A549 (cell line): ENCODE data around the gene TTC31. TPM values are rescaled to one million over a fixed set of nuclear protein-coding genes. Genes with fewer than 3 reads are reported as not detected.

Experiments
- ATAC-seq, 2 experiments: fragments of 200-7000 bp in 1 of 2; fragments of >200 bp in 1 of 2; cut with Nextera tagmentation in 1 of 2; cut with Tn5 transposase in 1 of 2; 3 replicates each; pipeline versions ENCODE4 v1.8.0 to v1.9.1; 2018 to 2020; ENCODE audit warnings: mild to moderate bottlenecking in 1 of 2, moderate library complexity in 1 of 2
- CTCF ChIA-PET: fragments of 300-600 bp; sonication (Branson Sonifier 250); formaldehyde crosslinking; extraction: SDS; loops from one replicate; lab custom pipeline; 2021; ENCODE audit warnings: antibody characterized with exemption, inconsistent platforms; lab: Yijun Ruan, JAX
- POLR2A ChIA-PET: fragments of 350-600 bp; formaldehyde crosslinking; extraction: SDS; loops from one replicate; lab custom pipeline; 2021; ENCODE audit warnings: antibody characterized with exemption, inconsistent platforms; lab: Yijun Ruan, JAX
- DNase-seq, 2 experiments: peaks; one replicate each; pipeline versions ENCODE4 v3.0.0 to v3.0.0-alpha.2; 2011 to 2016; ENCODE audit warnings: low read depth in 1 of 2, low spot score in 1 of 2
- FAIRE-seq: peaks from 2 replicates; lab custom pipeline; 2011; peaks lifted over from hg19 to GRCh38; lab: Jason Lieb, UNC
- H3K27ac ChIP-seq, 2 experiments: fragments of >200 bp; sonication (Bioruptor Twin); formaldehyde crosslinking; 3 replicates each; pipeline ENCODE4 v1.5.1; 2016 to 2017
- H3K4me1 ChIP-seq: fragments of >200 bp; sonication (Bioruptor Twin); formaldehyde crosslinking; 3 replicates; pipeline ENCODE4 v1.6.1; 2016
- H3K4me2 ChIP-seq: fragments of >200 bp; sonication (Bioruptor Twin); formaldehyde crosslinking; 3 replicates; pipeline ENCODE4 v1.6.1; 2016
- H3K4me3 ChIP-seq: fragments of >200 bp; sonication (Bioruptor Twin); formaldehyde crosslinking; 3 replicates; pipeline ENCODE4 v1.5.1; 2016
- H3K9me3 ChIP-seq: fragments of >200 bp; sonication (Bioruptor Twin); formaldehyde crosslinking; 3 replicates; pipeline ENCODE4 v1.6.1; 2016
- CHD4 ChIP-seq: fragments of 200-600 bp; sonication (generic); IDR thresholded peaks from 2 replicates; pipeline ENCODE4 v1.6.1; 2016; ENCODE audit warnings: antibody characterized with exemption, mild to moderate bottlenecking, borderline replicate concordance
- ESRRA ChIP-seq: fragments of 150-350 bp; IDR thresholded peaks from 2 replicates; pipeline ENCODE4 v1.6.1; 2014; ENCODE audit warnings: mild to moderate bottlenecking, low read length, borderline replicate concordance
- HOXA7 ChIP-seq: fragments of 250-450 bp; sonication (Bioruptor Pico); IDR thresholded peaks from 2 replicates; pipeline ENCODE4 v1.5.0; 2020; ENCODE audit warnings: mild to moderate bottlenecking, moderate library complexity
- JUN ChIP-seq, 2 experiments: fragments of >200 bp; sonication (Bioruptor Twin); formaldehyde crosslinking; IDR thresholded peaks; 2 replicates in 1 of 2; 3 replicates in 1 of 2; pipeline ENCODE4 v1.6.1; 2016 to 2017
- KDM1A ChIP-seq: fragments of 200-600 bp; sonication (generic); IDR thresholded peaks from 2 replicates; pipeline ENCODE4 v1.6.1; 2016; ENCODE audit warnings: low read depth, mild to moderate bottlenecking
- MAZ ChIP-seq: fragments of 150-350 bp; IDR thresholded peaks from 2 replicates; pipeline ENCODE4 v1.6.1; 2014; ENCODE audit warnings: antibody characterized with exemption, low read depth, low read length, borderline replicate concordance
- MYC ChIP-seq: IDR thresholded peaks from 2 replicates; pipeline ENCODE4 v1.6.1; 2012; ENCODE audit warnings: mild to moderate bottlenecking, inconsistent platforms, low read length, improper control_type of control experiment, borderline replicate concordance
- PHF8 ChIP-seq: fragments of 200-600 bp; sonication (generic); IDR thresholded peaks from 2 replicates; pipeline ENCODE4 v1.6.1; 2016; ENCODE audit warnings: low read depth, mild to moderate bottlenecking, antibody characterized with exemption, moderate library complexity, borderline replicate concordance
- POLR2A ChIP-seq: IDR thresholded peaks from 2 replicates; pipeline ENCODE4 v1.6.1; 2012; ENCODE audit warnings: mild to moderate bottlenecking, low read length
- RAD21 ChIP-seq, 2 experiments: fragments of >200 bp in 1 of 2; sonication (Bioruptor Twin) in 1 of 2; formaldehyde crosslinking in 1 of 2; IDR thresholded peaks in 1 of 2; conservative IDR thresholded peaks in 1 of 2; 2 replicates in 1 of 2; 3 replicates in 1 of 2; pipeline ENCODE4 v1.6.1; 2012 to 2018; ENCODE audit warnings: inconsistent platforms in 1 of 2
- RFX5 ChIP-seq: fragments of 450-650 bp; IDR thresholded peaks from 2 replicates; pipeline ENCODE4 v1.7.1; 2014; ENCODE audit warnings: antibody characterized with exemption, mild to moderate bottlenecking, moderate library complexity
- SMC3 ChIP-seq: fragments of >200 bp; sonication (Bioruptor Twin); formaldehyde crosslinking; IDR thresholded peaks from 3 replicates; pipeline ENCODE4 v1.6.1; 2018; ENCODE audit warnings: inconsistent platforms
- ZC3H11A ChIP-seq: fragments of 450-650 bp; IDR thresholded peaks from 2 replicates; pipeline ENCODE4 v1.6.1; 2014; ENCODE audit warnings: antibody characterized with exemption, mild to moderate bottlenecking
- ZNF302 ChIP-seq: fragments of 250-450 bp; sonication (Bioruptor Pico); IDR thresholded peaks from 2 replicates; pipeline ENCODE4 v1.9.0; 2021; ENCODE audit warnings: inconsistent platforms, mild to moderate bottlenecking, moderate library complexity
- WGBS: methylation state at CpG from one replicate; pipeline ENCODE4 v1.1.6; 2017; ENCODE audit errors: missing lambda C conversion rate; 5-methylcytosine and 5-hydroxymethylcytosine counted together
- polyA plus RNA-seq, 4 experiments: library from polyadenylated mRNA; depleted of rRNA in 3 of 4; stranded (reverse); fragments of >200 nt; fragmentation: RNase III in 1 of 4; extraction: RNeasy Plus Mini Kit Qiagen cat#74134 plus additional on column Dnase treatment in 1 of 4; gene quantifications; 2 replicates in 3 of 4; 3 replicates in 1 of 4; pipeline ENCODE4 v1.2.3, GENCODE V29; 2011 to 2017
- TF ChIP-seq, protein P1 (sequence below): fragments of 250-450 bp; sonication (Bioruptor Pico); IDR thresholded peaks from 2 replicates; pipeline ENCODE4 v1.5.0; 2021; ENCODE audit warnings: mild to moderate bottlenecking, moderate library complexity, borderline replicate concordance
- TF ChIP-seq, protein P2 (sequence below): IDR thresholded peaks from 2 replicates; pipeline ENCODE4 v1.6.1; 2012
- TF ChIP-seq, protein P3 (sequence below): IDR thresholded peaks from 2 replicates; pipeline ENCODE4 v1.6.1; 2012; ENCODE audit warnings: low read depth, borderline replicate concordance
- TF ChIP-seq, protein P4 (sequence below): fragments of >200 bp; sonication (Bioruptor Twin); formaldehyde crosslinking; IDR thresholded peaks from 3 replicates; pipeline ENCODE4 v1.6.1; 2016
- TF ChIP-seq, protein P5 (sequence below): fragments of 450-650 bp; IDR thresholded peaks from 2 replicates; pipeline ENCODE4 v1.6.1; 2014; ENCODE audit warnings: antibody characterized with exemption
- TF ChIP-seq, protein P6 (sequence below): fragments of 200-600 bp; sonication (generic); IDR thresholded peaks from 2 replicates; pipeline ENCODE4 v1.6.1; 2016; ENCODE audit warnings: antibody characterized with exemption, mild to moderate bottlenecking, moderate library complexity
- TF ChIP-seq, protein P7 (sequence below): fragments of >200 bp; sonication (Bioruptor Twin); formaldehyde crosslinking; IDR thresholded peaks from 3 replicates; pipeline ENCODE4 v1.5.1; 2016
- TF ChIP-seq, protein P8 (sequence below): fragments of 150-350 bp; IDR thresholded peaks from 2 replicates; pipeline ENCODE4 v1.6.1; 2014; ENCODE audit warnings: low read depth, mild to moderate bottlenecking, low read length

TTC31 gene
- polyA plus RNA-seq, 2 of the 4 experiments (the other 2 are of a cell fraction): 26.2 to 29.6 TPM

DNA sequence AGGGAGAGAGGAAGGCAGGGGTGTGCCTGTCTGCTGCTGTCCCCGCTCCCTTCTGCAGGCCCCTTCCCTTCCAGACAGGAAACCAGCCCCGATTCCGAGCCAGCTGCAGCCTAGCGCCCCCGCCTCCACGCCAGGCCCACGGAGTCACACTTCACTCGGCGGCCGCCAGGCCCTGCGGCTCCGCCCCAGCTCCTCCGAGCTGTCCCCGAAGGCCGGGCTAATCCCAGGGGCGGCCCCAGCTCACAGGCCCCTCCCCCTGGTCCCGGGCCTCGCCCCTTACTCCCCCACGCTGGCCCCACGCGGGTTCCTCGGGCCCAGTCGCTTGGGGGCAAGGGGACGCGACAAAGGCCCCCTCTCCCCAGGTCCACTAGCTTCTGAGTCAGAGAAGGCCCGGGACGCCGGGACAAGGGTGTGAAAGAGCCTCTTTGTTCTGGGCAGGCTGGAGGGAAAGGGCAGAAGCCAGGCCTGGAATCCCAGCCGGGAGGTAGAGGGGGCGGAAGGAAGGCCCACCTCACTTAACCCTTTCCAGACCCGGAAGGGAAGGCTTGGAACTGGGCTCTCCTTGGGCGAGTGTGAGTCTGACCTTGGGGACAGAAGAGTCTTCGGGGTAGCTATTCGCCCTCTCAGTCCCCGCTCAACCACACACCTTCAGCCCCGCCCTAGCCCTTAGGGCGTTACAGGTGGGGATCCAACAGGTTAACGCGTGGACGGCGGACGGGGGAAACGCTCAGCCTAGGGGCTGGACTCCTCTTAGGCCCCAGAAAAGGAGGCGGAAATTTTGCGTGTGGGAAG, 42.3 kb upstream of the TTC31 start:
- Histone ChIP-seq H3K27ac (peak overlapping the region; percentile 86 to 89), H3K9me3 (no peaks in the 10 kb centered on the region), H3K4me1 (peaks cover 34% of the 10 kb centered on the region), H3K4me3 (peak overlapping the region; percentile 53), H3K4me2 (peak overlapping the region; percentile 93)
- CTCF ChIA-PET: interaction anchor here (0.9 to 2.6 kb wide), 14 partner anchors 8 to 191 kb away, joined by 3 to 9 read pairs (median 4); partner anchors contain the start of genes CCDC142, TTC31 and WBP1
- TF ChIP-seq, protein P1, sequence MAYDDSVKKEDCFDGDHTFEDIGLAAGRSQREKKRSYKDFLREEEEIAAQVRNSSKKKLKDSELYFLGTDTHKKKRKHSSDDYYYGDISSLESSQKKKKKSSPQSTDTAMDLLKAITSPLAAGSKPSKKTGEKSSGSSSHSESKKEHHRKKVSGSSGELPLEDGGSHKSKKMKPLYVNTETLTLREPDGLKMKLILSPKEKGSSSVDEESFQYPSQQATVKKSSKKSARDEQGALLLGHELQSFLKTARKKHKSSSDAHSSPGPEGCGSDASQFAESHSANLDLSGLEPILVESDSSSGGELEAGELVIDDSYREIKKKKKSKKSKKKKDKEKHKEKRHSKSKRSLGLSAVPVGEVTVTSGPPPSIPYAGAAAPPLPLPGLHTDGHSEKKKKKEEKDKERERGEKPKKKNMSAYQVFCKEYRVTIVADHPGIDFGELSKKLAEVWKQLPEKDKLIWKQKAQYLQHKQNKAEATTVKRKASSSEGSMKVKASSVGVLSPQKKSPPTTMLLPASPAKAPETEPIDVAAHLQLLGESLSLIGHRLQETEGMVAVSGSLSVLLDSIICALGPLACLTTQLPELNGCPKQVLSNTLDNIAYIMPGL (CRISPR knock-in tag): no peak
- TF ChIP-seq ZC3H11A (no peak), ZNF302 (CRISPR knock-in tag) (no peak), RAD21 (conservative IDR thresholded peaks at IDR 0.05 in 1 of 2, IDR thresholded peaks at IDR 0.05 in 1 of 2) (no peak), MAZ (no peak), CHD4 (no peak), RFX5 (no peak), SMC3 (no peak), ESRRA (no peak), KDM1A (no peak), PHF8 (peak; percentile 78; the same call in 1 of the 2 replicates), HOXA7 (no peak), MYC (peak; percentile 82; the same call in 1 of the 2 replicates), JUN (IDR thresholded peaks at IDR 0.05) (peak in 1 of 2 experiments; percentile 57; a peak in 1 of 5 replicates), POLR2A (peak; percentile 94)
- TF ChIP-seq, protein P2, sequence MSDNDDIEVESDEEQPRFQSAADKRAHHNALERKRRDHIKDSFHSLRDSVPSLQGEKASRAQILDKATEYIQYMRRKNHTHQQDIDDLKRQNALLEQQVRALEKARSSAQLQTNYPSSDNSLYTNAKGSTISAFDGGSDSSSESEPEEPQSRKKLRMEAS: peak; percentile 70; the same call in 1 of the 2 replicates
- TF ChIP-seq, protein P3, sequence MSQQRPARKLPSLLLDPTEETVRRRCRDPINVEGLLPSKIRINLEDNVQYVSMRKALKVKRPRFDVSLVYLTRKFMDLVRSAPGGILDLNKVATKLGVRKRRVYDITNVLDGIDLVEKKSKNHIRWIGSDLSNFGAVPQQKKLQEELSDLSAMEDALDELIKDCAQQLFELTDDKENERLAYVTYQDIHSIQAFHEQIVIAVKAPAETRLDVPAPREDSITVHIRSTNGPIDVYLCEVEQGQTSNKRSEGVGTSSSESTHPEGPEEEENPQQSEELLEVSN: peak; percentile 83
- TF ChIP-seq, protein P4, sequence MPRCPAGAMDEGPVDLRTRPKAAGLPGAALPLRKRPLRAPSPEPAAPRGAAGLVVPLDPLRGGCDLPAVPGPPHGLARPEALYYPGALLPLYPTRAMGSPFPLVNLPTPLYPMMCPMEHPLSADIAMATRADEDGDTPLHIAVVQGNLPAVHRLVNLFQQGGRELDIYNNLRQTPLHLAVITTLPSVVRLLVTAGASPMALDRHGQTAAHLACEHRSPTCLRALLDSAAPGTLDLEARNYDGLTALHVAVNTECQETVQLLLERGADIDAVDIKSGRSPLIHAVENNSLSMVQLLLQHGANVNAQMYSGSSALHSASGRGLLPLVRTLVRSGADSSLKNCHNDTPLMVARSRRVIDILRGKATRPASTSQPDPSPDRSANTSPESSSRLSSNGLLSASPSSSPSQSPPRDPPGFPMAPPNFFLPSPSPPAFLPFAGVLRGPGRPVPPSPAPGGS: peak; percentile 86
- TF ChIP-seq, protein P5, sequence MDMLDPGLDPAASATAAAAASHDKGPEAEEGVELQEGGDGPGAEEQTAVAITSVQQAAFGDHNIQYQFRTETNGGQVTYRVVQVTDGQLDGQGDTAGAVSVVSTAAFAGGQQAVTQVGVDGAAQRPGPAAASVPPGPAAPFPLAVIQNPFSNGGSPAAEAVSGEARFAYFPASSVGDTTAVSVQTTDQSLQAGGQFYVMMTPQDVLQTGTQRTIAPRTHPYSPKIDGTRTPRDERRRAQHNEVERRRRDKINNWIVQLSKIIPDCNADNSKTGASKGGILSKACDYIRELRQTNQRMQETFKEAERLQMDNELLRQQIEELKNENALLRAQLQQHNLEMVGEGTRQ: no peak
- TF ChIP-seq, protein P6, sequence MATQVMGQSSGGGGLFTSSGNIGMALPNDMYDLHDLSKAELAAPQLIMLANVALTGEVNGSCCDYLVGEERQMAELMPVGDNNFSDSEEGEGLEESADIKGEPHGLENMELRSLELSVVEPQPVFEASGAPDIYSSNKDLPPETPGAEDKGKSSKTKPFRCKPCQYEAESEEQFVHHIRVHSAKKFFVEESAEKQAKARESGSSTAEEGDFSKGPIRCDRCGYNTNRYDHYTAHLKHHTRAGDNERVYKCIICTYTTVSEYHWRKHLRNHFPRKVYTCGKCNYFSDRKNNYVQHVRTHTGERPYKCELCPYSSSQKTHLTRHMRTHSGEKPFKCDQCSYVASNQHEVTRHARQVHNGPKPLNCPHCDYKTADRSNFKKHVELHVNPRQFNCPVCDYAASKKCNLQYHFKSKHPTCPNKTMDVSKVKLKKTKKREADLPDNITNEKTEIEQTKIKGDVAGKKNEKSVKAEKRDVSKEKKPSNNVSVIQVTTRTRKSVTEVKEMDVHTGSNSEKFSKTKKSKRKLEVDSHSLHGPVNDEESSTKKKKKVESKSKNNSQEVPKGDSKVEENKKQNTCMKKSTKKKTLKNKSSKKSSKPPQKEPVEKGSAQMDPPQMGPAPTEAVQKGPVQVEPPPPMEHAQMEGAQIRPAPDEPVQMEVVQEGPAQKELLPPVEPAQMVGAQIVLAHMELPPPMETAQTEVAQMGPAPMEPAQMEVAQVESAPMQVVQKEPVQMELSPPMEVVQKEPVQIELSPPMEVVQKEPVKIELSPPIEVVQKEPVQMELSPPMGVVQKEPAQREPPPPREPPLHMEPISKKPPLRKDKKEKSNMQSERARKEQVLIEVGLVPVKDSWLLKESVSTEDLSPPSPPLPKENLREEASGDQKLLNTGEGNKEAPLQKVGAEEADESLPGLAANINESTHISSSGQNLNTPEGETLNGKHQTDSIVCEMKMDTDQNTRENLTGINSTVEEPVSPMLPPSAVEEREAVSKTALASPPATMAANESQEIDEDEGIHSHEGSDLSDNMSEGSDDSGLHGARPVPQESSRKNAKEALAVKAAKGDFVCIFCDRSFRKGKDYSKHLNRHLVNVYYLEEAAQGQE: no peak
- TF ChIP-seq, protein P7, sequence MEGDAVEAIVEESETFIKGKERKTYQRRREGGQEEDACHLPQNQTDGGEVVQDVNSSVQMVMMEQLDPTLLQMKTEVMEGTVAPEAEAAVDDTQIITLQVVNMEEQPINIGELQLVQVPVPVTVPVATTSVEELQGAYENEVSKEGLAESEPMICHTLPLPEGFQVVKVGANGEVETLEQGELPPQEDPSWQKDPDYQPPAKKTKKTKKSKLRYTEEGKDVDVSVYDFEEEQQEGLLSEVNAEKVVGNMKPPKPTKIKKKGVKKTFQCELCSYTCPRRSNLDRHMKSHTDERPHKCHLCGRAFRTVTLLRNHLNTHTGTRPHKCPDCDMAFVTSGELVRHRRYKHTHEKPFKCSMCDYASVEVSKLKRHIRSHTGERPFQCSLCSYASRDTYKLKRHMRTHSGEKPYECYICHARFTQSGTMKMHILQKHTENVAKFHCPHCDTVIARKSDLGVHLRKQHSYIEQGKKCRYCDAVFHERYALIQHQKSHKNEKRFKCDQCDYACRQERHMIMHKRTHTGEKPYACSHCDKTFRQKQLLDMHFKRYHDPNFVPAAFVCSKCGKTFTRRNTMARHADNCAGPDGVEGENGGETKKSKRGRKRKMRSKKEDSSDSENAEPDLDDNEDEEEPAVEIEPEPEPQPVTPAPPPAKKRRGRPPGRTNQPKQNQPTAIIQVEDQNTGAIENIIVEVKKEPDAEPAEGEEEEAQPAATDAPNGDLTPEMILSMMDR: no peak
- TF ChIP-seq, protein P8, sequence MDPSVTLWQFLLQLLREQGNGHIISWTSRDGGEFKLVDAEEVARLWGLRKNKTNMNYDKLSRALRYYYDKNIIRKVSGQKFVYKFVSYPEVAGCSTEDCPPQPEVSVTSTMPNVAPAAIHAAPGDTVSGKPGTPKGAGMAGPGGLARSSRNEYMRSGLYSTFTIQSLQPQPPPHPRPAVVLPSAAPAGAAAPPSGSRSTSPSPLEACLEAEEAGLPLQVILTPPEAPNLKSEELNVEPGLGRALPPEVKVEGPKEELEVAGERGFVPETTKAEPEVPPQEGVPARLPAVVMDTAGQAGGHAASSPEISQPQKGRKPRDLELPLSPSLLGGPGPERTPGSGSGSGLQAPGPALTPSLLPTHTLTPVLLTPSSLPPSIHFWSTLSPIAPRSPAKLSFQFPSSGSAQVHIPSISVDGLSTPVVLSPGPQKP: no peak
- ATAC-seq: peak; percentile 96 to 99
- POLR2A ChIA-PET: interaction anchor here (0.5 to 2.5 kb wide), 11 partner anchors 8 to 92 kb away, joined by 3 to 23 read pairs (median 5); partner anchors contain the start of genes C2orf81, CCDC142, INO80B and MRPL53
- WGBS: 37% methylated on average over 32 of the region's 45 CpGs
- peak; percentile 85 to 100 for DNase-seq
- FAIRE-seq: no peak
